ENCODE data around the gene ACADVL. TPM values are rescaled to one million over a fixed set of nuclear protein-coding genes. Genes with fewer than 3 reads are reported as not detected.

Gene ACADVL
- total and polyA plus RNA-seq, 8 donors = 348 to 3,058 (median 733) TPM

DNA sequence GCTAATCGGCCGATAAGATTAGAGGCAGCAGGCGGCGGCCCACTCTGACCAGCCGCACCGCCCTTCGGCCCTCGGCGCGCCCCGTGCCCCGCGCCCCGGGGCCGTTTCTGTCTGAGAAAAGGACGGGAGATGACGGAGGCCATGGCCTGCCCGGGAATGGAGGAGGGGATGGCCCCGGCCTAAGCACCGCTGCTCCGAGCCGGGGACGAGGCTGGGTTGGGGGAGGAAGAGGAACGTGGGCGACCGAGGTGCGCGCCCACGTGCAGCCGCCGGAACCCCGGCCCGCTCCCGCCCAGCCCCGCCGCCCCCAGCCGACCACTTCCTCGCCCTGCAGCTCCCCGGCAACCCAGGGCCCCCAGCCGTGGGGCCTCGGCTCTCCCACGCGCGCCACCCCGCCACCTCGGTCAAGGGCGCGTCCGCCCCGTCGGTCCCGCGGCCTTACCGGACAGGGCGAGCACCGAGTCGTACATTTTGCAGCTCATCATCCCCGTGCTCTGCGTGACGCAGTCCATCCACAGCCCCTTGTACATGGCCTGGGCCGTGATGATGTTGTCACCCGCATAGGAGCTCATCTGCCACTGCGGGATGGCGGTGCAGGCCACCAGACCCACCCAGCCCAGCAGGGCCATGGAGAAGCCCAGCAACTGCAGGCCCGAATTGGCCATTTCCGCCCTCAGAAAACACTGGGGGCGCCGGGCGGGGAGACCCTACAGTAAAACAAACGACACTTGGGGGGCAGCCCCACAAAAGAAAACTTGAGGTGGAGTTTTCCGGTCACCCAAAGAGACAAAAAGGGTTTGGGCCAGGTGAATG is 41.8 kb downstream of the ACADVL start:
- intact Hi-C loops (cut with DNase I; ENCODE audit: low total_unique reads) = no loop called here
- WGBS, 5 donors = 4 to 31% (median 10%) methylated on average over 10 to 71 of the region's 71 CpGs
- H3K4me3 ChIP-seq = peak overlapping the region; percentile 41 to 60 (median 46)
- H3K9me3 ChIP-seq = no peaks in the 10 kb centered on the region
- no peak for DNase-seq
- H3K27ac ChIP-seq = peak overlapping the region in 4 of 5 donors; percentile 36 to 73 (median 59)
- peaks cover 31 to 51% (median 40%) of the 10 kb centered on the region in 4 donors for H3K4me1 ChIP-seq
- H3K27me3 ChIP-seq = peaks cover 10 to 63% (median 46%) of the 10 kb centered on the region in 3 donors
- peaks cover 15 to 36% (median 33%) of the 10 kb centered on the region in 4 donors for H3K36me3 ChIP-seq
- no peak for TF ChIP-seq POLR2A (IDR thresholded peaks at IDR 0.05)
- no peak for TF ChIP-seq POLR2AphosphoS5 (IDR thresholded peaks at IDR 0.05)
- no peak for TF ChIP-seq EP300 (IDR thresholded peaks at IDR 0.05)
- no peak for TF ChIP-seq CTCF (IDR thresholded peaks at IDR 0.05)

DNA sequence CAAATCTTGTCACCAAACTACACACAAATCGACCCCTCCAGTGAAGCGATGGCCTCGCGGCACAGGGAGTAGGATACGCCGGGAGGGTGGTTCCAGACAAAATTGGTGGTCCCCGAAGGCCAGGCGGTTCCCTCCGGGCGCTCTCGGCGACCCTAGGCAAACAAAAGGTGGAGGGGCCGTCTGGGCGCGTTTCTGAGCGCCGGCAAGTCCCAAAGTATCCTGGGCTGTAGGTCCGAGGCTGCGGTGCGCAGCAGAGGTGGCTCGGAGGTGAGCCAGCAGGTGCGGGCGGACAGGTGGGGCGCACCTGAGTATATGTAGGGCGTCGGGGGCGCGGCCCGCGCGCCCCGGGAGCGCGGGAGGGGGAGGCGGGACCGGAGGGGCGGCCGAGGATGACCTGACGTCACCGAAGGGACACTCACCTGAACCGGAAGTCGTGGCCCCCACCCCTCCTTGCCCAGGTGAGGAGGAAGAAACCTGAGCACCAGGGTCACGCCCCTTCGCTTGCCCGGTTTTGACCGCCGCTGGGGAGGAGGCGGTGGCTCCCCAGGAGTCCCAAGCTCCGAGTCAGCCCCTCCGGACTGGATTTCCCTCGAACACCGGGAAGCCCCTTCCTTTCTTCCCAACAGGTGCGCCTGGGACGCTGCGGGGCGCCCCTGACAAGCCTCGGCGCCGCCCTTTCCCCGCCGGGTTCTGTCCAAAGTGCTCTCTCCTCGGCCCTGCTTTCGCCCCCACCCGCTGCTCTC is 42.6 kb downstream of the ACADVL start, which contains the start of gene CLDN7:
Gene CLDN7, minus strand, starts transcription at position 287 of the 743 bp plus-strand sequence. CDS start 435 bp downstream, outside the sequence.
- TF ChIP-seq POLR2AphosphoS5 (IDR thresholded peaks at IDR 0.05) = no peak
- TF ChIP-seq POLR2A (IDR thresholded peaks at IDR 0.05) = no peak
- no peak for TF ChIP-seq CTCF (IDR thresholded peaks at IDR 0.05)
- TF ChIP-seq EP300 (IDR thresholded peaks at IDR 0.05) = no peak
- peaks cover 31 to 51% (median 40%) of the 10 kb centered on the region in 4 donors for H3K4me1 ChIP-seq
- H3K27ac ChIP-seq = peak within 1 kb of the TSS; percentile 4 to 73 (median 59)
- intact Hi-C loops (cut with DNase I; ENCODE audit: low total_unique reads) = no loop called here
- H3K4me3 ChIP-seq = peak within 1 kb of the TSS; percentile 41 to 60 (median 46)
- H3K27me3 ChIP-seq = peaks cover 10 to 66% (median 47%) of the 10 kb centered on the region in 3 donors
- whole genome bisulfite sequencing, 5 donors = 5 to 8% (median 6%) methylated on average over 25 to 64 of the region's 64 CpGs
- no peaks in the 10 kb centered on the region for H3K9me3 ChIP-seq
- peak; percentile 52 to 95 for DNase-seq
- H3K36me3 ChIP-seq = peaks cover 13 to 28% (median 25%) of the 10 kb centered on the region in 4 donors

DNA sequence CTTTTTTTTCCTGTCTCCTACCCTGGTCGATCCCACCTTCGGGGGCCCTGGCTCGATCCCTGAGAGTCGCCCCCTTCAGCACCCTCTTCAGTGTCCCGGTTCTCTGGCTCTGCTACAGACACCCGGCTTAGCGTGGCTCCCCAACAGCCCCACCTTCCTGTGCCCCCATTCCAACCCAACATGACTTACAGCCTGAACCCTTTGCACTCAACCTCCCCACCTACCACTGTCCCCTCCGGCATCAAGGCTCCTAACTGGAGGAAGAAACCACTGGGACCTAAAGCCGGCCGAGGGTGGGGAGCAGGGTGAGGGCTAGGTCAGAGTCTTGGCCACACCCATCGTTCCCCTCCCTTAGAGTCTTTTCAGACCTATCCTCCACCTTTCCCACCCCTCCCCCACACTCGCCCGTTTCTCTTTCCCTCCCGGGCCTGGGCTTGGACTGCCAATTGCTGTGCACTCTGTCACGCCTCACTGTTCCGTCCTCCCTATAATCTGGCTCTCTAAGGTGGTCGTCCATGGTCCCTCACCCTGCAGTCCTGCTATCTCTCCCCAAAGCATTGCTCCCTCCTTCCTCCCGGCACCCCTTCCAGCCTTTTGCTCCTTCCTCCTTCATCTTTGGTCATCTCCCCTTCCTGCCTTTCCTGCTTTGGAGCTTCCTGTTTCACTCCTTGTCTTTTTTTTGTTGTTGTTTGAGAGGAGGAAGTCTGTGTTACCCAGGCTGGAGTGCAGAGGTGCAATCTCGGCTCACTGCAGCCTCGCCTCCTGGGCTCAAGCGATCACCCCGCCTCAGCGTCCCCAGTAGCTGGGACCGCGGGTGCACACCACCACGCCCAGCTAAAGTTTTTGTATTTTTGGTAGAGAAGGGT is 43.4 kb downstream of the ACADVL start:
- DNase-seq = peak in 1 of 2 donors; percentile 87
- Histone ChIP-seq H3K4me3 (peak overlapping the region; percentile 41 to 60 (median 46)), H3K9me3 (no peaks in the 10 kb centered on the region), H3K36me3 (peaks cover 8 to 20% (median 17%) of the 10 kb centered on the region in 4 donors), H3K27me3 (peaks cover 10 to 71% (median 52%) of the 10 kb centered on the region in 3 donors), H3K4me1 (peaks cover 31 to 51% (median 40%) of the 10 kb centered on the region in 4 donors), H3K27ac (peak overlapping the region in 2 of 5 donors; percentile 1 to 7)
- intact Hi-C loops (cut with DNase I; ENCODE audit: low total_unique reads) = no loop called here
- 5 to 9% (median 7%) methylated on average over 26 of the region's 26 CpGs for WGBS, 5 donors
- TF ChIP-seq POLR2AphosphoS5 (IDR thresholded peaks at IDR 0.05) (no peak), EP300 (IDR thresholded peaks at IDR 0.05) (no peak), CTCF (IDR thresholded peaks at IDR 0.05) (no peak), POLR2A (IDR thresholded peaks at IDR 0.05) (no peak)
